ENCODE measurements around the gene TTC27. TPM values are rescaled to one million over a fixed set of nuclear protein-coding genes. Genes with fewer than 3 reads are reported as not detected.
"Not testable (repeated sequence)": the region's sequence is repeated elsewhere in the genome, so short reads cannot be mapped to it uniquely, and the experiment has no call there.

TTC27 gene
- total RNA-seq = 10.4 TPM

DNA sequence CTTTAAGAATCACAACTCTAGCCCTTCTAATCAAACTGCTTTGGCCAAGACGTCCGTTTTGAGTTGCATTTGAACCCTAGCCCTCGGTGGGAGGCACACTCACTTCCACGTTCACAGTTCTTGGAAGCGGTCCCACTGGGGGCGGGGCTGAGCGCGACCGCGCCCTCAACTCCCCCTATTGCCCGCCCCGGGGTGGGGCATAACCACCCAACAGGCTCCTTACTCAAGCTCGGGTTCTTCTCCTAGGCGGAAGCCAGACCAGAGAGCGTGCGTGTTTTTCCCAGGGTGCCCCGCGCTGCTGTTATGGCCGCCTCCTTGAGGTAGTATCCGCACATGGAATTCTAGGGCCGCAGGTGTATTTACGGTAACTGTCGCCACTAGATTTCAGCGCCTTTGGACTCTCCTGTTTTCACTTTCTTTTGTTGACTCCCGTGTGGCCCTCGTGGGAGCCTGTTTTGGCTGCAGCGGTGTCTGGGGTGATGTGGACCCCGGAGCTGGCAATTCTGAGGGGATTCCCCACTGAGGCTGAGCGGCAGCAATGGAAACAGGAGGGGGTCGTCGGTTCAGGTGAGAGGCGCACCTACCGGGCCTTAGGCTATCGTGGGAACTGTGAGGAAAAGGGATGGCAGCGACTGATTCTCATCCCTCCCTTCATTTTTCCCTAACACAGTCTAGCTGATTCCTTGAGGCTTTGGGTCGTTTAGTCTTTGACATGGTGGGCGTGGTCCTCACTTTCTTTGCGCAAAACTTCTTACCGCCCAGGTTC, at the start of gene TTC27:
TTC27 (plus strand) TSS at position 237 of the 766 bp plus-strand sequence; CDS start at position 480, 243 bp downstream.
- DNase-seq (ENCODE audit: low spot score) = peak; percentile 96

DNA sequence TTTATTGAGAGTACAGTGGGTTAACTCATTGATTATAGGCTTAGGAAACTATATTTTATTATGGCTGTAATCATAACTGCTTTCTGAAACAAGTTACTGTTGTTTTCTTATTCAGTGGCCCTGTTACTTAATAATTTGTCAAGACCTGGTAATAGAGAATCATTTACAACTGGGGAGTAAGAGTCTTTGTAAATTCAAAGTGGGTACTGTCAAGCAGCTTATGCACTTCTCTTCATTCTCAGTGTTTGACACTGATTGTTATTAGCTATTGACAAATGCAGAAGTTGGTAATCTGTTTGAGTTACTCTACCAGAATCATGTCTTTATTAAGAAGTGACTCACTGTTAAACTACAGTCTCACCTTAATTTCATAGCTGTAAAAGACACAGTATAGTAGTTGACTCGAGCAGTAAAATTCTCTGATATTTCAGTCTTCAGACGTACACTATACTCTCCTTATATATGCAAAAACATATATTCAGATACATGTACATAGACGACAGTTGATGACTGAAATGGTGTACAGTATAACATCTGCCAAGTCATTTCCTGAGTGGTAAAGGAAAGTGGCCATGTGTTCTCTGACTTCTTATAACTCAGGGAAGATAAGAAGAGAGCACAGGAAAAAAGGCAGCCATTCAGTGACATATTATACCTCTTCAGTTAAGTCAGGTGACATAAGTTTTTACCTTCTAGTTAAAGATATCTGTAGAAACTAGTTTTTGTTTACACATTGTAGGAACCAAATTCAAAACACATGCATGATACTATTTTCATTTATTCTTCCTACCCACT, 36.0 kb upstream of the TTC27 start:
- no peak for DNase-seq (ENCODE audit: low spot score)

DNA sequence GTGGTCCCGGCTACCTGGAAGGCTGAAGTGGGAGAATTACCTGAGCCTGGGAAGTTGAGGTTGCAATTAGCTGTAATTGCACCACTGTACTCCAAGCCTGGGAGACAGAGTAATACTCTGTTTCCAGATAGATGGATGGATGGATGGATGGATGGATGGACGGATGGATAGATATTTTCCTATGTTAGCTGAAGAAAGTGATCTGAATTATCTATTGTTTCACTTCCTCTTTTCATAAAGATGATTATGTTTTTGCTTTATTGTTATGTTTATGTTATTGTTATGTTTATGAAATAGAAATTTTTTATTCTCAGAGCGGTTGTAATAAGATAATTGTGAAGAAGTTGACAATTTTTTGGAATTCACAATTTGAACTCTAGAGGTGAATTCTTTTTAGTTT, 33.3 kb upstream of the TTC27 start:
- no peak for DNase-seq (ENCODE audit: low spot score)

DNA sequence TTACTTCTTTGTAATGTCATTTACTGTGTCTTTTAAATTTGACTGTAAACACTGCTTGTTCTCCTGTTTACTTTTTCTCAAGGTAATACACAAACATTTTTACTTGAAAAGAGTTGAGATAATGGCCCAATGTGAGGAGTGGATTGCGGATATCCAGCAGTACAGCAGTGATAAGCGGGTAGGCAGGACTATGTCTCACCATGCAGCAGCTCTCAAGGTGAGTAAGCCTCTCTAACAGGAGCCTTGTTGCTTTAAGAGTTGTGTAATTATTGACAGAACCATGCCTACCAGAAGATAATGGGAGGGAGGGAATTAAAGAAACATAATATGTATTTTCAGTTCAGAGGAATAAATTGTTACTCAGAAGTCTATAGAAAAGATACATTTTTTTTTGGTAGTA, 16.5 kb upstream of the TTC27 start:
- DNase-seq (ENCODE audit: low spot score) = no peak

DNA sequence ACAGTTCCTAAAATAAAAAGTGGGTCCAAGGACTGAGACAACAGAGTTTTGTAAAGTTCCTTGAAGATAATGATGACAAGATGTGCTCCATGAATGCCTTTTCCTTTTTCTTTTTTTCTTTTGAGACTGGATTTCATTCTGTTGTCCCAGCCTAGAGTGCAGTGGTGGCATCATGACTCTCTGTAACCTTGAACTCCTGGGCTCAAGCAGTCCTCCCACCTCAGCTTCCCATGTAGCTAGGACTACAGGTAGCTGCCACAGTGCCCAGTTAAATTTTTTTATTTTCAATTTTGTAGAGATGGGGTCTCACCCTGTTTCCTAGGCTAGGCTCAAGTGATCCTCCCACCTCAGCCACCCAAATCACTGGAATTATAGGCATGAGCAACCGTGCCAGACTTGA, 16.1 kb upstream of the TTC27 start:
- no peak for DNase-seq (ENCODE audit: low spot score)

DNA sequence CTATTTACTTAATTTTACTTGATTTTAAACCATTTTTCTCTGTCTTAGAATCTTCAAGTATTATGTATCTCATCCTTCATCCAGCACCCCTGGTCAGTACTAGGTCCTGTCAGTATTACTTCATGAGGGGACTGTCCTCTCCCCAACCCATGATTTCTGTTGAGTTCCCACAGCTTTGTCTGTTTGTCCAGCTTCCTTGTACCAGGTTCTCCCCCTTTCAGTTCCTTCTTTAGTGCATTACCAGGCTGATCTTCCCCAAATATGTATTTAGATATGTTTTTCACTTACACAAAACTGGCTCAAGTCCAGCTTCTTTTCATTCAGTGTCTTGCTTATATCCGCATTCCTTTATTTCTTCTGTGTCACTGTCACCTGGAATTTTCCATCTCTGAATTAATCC, 13.8 kb upstream of the TTC27 start:
- DNase-seq (ENCODE audit: low spot score) = no peak

DNA sequence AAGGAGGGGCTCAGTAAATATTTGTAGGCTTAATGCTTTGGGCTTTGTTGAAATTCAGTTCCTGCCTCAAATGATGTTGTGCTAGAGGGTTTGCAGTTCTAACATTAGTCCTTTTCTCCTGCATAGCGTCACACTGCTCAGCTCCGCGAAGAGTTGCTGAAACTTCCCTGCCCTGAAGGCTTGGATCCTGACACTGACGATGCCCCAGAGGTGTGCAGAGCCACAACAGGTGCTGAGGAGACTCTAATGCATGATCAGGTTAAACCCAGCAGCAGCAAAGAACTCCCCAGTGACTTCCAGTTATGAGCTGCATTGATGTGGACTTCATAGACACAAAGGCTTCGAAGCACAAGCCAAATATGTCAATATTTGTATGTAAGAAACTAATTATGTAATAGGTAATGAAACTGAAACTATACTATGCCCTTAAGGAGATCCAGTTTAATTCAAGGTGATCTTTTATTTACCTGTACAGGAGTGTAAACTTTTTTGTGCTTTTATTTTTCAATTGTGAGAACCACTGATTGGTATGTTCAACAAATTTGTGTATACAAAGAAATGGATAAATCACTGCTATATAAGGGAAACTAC, 10.2 kb upstream of the TTC27 start:
- no peak for DNase-seq (ENCODE audit: low spot score)

DNA sequence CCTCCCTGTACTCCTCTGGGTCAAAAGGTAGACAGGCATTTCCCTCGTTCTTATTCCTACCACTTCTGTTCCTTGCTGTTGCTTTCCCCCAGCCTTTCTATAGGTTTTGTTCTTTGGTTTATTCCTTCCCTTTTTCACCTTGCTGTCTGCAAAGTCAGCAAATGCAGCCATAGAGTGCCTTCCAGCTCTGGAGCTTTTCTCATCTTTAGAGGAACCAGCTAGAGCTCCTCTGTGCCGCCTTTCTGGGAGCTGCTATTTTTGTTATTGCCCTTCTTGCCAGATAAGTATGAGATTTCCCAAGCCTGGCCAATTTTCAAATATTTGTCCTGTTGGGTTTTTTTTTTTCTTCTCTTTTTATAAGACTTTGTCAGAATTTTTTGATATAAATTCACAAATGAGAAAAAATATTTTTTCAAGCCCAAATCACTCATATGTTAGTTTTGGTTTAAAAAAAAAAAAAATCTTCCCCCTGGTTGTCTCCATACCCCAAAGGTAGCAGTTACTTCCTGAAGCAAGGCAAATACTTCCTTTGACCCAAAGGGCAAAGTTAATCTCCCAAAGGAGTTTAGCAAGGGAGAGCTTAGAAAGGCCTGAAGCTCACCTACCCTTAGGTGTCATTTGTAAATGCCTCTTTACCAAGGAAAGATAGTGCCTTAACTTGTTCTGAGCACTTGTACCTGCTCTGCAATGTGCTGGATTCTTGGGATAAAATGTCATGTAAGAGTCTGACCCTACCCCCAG, 5.1 kb upstream of the TTC27 start:
- DNase-seq (ENCODE audit: low spot score) = no peak

DNA sequence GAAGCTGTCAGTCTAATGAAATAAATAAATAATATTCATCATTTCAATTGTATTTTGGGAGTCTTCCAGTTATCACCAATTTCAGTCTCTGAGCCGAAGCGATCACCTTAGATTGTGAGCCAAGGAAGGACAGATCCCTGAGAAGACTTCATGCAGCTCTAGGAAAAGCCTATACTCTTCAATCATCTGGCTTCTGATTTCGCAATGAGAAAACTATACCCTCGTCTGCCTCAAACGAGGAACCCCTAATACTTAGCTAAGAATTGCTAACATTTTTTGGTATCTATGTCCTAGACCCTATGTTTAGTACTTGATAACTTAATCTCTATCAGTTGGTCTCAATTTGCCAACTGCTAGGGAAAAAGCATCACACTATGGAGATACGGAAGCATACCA, 4.5 kb upstream of the TTC27 start:
- DNase-seq (ENCODE audit: low spot score) = no peak

DNA sequence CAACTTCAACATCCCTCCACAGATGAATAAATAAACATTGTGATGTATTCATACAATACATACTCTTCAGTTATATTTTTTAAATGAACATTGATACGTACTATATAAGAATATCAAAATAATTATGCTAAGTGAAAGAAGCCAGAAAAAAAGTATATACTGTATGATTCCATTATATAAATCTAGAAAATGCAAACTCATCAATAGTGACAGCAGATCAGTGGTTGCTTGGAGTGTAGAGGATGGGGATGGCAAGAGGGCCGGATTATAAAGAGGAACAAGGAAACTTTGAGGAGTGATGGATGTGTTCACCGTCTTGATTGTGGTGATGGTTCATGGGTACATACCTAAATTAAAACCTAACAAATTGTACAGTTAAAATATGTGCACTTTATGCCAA, 3.0 kb upstream of the TTC27 start:
- DNase-seq (ENCODE audit: low spot score) = no peak

DNA sequence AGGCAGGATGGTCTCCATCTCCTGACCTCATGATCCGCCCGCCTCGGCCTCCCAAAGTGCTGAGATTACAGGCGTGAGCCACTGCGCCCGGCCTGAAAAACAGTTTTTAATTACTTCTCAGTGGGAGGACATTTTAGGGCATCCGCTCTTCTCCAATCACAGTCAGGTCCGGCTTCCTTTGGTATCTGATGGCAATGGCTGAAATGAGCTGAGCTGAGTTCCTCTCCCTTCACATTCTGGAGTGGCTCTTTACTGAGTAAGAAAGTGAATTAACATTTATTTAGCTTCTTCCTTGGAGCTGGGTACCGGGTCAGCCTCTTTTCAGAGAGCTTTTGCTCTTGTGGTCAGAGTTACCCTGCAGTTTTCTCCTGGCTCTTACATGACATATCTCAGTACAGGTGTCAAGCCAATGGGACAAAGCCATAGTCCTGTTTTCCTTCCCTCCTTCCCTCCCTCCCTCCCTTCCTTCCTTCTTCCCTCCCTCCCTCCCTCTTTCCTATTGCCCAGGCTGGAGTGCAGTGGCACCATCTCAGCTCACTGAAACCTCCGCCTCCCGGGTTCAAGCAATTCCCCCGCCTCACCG, 1.1 kb upstream of the TTC27 start:
- no peak for DNase-seq (ENCODE audit: low spot score)

DNA sequence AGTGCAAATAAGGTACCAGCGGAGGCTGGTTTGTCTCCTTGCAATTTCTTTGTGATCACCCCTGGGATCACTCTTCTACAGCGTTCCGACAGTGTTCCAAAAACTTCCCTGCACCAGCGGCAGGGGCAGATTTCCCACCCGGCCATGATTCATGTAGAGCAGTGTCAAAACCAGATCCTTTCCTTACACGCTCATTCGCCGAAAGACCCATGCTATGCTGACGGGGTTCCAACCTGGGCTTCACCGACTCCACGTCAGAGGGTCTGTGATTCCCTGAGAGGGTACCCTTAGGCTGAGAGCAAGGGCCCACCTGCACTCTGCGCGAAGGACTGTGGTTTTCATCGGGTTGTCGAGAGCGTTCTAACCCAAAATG, 423 bp upstream of the TTC27 start:
- DNase-seq (ENCODE audit: low spot score) = peak; percentile 19

DNA sequence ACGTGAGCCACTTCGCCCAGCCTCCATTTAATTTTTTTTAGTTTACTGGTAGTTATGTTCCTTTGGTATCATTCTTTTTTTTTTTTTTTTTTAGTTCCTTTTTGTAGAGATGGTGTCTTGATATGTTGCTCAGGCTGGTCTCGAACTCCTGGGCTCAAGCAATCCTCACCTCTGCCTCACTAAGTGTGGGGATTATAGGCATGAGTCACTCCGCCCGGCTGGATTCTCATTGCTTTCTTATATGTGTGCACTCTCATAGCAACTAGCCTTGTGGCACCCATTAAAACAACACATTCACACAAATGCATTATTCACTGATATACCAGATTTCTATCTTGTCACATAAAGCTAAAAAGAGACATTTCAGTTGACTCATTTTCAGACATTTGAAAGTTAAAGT, 4.2 kb downstream of the TTC27 start:
- DNase-seq (ENCODE audit: low spot score) = no peak

DNA sequence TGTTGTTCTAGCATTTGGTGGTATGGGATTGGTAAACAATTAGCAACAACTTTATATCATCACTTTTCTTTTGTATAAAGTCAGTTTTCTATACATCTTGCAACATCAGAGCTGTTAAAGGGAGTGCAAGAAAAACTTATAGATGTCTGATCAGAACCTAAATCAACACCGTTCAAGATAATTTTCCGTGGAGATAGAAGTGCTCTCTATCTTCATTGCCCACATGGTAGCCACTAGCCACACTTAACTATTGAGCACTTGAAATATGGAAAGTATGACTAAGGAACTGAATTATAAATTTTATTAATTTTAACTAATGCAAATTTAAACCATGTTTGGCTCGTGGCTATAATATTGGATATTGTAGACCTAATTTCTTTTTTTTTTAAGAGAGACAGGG, 5.2 kb downstream of the TTC27 start:
- DNase-seq (ENCODE audit: low spot score) = no peak

DNA sequence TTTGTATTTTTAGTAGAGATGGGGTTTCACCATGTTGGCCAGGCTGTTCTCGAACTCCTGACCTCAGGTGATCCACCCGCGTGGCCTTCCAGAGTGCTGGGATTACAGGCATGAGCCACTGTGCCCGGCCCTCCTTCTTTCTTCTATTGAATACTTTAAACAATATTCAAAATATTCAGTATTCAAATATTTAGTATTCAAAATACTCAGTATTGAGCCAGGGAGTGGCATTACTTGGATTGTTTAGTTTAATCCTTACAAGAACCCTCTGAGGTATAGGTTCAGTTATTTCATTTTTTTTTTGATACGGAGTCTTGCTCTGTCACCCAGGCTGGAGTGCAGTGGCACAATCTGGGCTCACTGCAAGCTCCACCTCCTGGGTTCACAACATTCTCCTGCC, 10.7 kb downstream of the TTC27 start:
- not testable (repeated sequence) for DNase-seq (ENCODE audit: low spot score)

DNA sequence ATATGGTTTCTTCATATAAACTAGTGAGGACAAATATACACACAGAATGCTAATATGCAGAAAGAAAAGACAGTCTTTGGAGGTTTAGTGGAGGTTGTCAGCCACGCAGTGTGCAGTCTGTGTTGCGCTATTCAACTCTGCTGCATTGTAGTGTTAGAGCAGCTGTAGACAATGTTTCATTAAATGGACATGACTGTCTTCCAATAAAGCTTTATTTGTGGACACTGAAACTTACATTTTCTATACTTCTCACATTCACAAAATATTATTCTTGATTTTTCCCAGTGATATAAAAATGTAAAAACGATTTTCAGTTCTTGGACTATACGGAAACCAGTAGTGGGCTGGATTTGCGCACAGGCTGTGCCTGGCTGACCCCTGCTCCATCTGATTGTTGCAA, 13.3 kb downstream of the TTC27 start:
- DNase-seq (ENCODE audit: low spot score) = no peak

DNA sequence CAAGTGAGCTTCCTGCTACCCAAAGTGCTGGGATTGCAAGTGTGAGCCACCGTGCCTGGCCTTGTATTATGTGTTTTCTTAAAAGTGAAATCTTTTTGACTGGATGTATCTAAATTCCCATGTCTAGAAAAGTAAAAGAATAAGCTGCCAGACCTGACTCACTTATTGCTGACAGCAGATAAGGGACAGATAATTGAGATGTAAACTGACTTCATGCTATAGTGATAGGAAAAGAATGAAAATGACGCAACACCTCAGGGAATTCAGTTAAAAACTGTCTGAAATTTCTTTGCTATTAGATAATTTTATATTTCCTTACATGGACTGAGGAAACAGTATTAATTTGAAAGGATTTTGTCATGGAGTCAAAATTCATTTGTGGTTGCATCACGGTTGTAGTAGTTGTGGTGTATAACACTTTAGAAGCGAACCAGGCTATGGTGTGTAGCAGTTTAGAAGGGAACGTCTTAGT, 19.4 kb downstream of the TTC27 start:
- DNase-seq (ENCODE audit: low spot score) = no peak

DNA sequence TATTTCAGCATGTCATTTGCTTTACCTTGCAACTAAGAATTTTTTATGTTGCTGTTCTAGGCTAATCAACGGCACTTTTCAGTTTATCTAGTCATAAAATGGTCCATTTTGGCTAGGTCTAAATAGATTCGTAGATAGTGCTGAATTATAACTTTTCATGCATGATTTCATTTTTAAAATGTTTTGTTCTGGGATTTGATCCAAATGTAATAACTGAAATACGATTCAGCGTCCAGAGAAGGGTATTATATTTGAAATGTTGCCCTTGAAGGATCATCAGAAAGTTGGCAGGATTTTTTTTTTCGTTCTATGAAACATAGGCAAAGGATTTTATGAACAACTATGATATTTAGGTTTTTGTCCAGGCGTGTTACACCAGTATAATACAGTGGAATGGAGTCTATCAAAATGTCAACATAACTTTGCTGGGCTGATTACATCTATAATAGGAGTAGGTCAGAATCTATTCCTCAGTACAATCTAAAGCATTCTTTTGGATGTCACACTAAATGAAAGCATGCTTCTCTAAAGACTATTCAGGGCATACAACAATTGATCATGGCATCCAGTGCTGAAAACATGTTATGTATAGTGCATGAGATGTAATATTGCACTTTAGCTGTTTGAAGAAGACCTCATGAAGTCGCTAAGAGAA, 24.8 kb downstream of the TTC27 start:
- no peak for DNase-seq (ENCODE audit: low spot score)

DNA sequence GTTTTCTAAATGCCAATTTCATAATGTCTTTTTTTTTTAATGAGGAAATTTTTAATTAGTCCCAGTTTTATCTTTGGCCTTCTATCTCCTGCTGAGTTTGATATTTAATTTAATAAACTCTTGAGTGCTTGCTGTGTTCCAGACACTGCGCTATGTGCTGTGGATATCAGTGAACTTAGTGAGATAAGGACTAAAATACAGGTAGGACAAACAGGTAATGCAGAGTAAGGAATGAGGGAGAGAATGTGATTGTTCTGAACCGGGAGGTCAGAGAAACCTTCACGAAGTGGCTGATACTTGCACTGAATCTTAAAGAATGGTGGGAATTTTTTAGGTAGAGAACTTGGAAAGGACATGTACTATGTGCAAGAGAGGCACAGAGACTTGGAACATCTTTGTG, 28.2 kb downstream of the TTC27 start:
- DNase-seq (ENCODE audit: low spot score) = no peak

DNA sequence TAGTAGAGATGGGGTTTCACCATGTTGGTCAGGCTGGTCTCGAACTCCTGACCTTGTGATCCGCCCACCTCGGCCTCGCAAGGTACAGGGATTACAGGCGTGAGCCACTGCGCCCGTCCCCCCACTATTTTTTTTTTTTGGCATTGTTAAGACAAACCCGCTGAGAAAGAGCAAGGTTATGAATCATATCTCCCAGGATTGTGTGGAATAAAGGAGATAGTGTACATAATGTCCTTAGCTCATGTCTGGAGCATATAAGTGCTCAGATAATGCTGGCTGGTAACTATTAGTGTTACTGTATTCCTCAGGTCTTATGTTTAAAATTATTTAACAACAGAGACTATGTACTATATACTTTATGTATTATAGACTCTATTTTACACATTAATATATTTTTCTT, 36.0 kb downstream of the TTC27 start:
- DNase-seq (ENCODE audit: low spot score) = no peak

DNA sequence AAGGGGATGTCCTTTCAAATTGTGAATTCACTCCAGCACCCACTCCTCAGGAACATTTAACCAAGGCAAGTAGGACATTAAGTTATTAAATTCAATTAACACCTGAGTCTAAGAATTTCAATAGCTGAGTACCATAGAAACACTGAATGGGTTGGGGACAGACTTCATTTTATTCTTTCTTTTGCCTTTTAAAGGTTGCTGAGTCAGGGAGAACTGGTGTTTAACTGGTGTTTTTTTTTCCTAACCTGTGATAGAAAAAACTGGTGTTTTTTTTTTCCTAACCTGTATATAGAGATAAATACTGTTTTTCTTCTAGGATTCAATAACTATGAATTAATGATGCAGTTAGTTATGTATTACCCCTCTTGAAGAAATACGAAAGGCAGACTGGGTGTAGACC, 38.9 kb downstream of the TTC27 start:
- DNase-seq (ENCODE audit: low spot score) = no peak

All from mucosa of gallbladder (tissue), 1 donor.